CD14-positive monocyte (primary cell): ENCODE data around the gene ICAM2. TPM values are rescaled to one million over a fixed set of nuclear protein-coding genes. Genes with fewer than 3 reads are reported as not detected.

Experiments used
- DNase-seq, 3 donors: peaks; one replicate each; pipeline ENCODE4 v3.0.0-alpha.2; 2011 to 2022
- H2AFZ ChIP-seq: 2 replicates; pipeline ENCODE4 v1.6.0; 2012; ENCODE audit warnings: mild to moderate bottlenecking, low read depth, low read length, inconsistent platforms; ENCODE audit not compliant: insufficient read depth, poor library complexity, severe bottlenecking
- H3K27ac ChIP-seq, 2 donors: 1 replicate in 1 of 2; 2 replicates in 1 of 2; pipeline ENCODE4 v1.5.1; 2012 to 2013; ENCODE audit warnings: low read length in 2 of 2, control low read depth in 1 of 2, inconsistent platforms in 1 of 2, low read depth in 1 of 2, mild to moderate bottlenecking in 1 of 2
- H3K27me3 ChIP-seq, 2 donors: one replicate each; pipeline versions ENCODE4 v1.6.0 to v1.6.1; 2011 to 2013; ENCODE audit warnings: low read length in 2 of 2; ENCODE audit not compliant: control insufficient read depth in 2 of 2, insufficient read depth in 2 of 2
- H3K36me3 ChIP-seq, 2 donors: replicated peaks in 1 of 2; 1 replicate in 1 of 2; 2 replicates in 1 of 2; pipeline versions ENCODE4 v1.5.1 to v1.6.1; 2012 to 2013; ENCODE audit warnings: low read length in 2 of 2, control low read depth in 1 of 2, inconsistent platforms in 1 of 2, mild to moderate bottlenecking in 1 of 2; ENCODE audit not compliant: insufficient read depth in 2 of 2, control insufficient read depth in 1 of 2
- H3K4me1 ChIP-seq, 2 donors: 1 replicate in 1 of 2; 2 replicates in 1 of 2; pipeline versions ENCODE4 v1.5.1 to v1.6.1; 2012 to 2013; ENCODE audit warnings: low read length in 2 of 2, control low read depth in 1 of 2, inconsistent platforms in 1 of 2, mild to moderate bottlenecking in 1 of 2, moderate library complexity in 1 of 2; ENCODE audit not compliant: insufficient read depth in 2 of 2, control insufficient read depth in 1 of 2
- H3K4me2 ChIP-seq: replicated peaks from 2 replicates; pipeline ENCODE3; 2012; ENCODE audit warnings: low read length, moderate library complexity, mild to moderate bottlenecking; ENCODE audit not compliant: poor library complexity, severe bottlenecking; ENCODE audit errors: extremely low read depth
- H3K4me3 ChIP-seq, 3 experiments: fragments of 200-600 bp in 1 of 3; sonication (generic) in 1 of 3; replicated peaks in 1 of 3; 1 replicate in 2 of 3; 2 replicates in 1 of 3; pipeline ENCODE4 v1.5.1; 2011 to 2013; ENCODE audit warnings: low read length in 3 of 3, mild to moderate bottlenecking in 3 of 3, control low read depth in 2 of 3, low read depth in 2 of 3, inconsistent platforms in 1 of 3, moderate library complexity in 1 of 3
- H3K79me2 ChIP-seq: 2 replicates; pipeline ENCODE4 v1.6.0; 2012; ENCODE audit warnings: mild to moderate bottlenecking, control low read depth, inconsistent platforms, low read length, moderate library complexity; ENCODE audit not compliant: insufficient read depth
- H3K9ac ChIP-seq: 2 replicates; pipeline ENCODE4 v1.6.0; 2017; ENCODE audit warnings: low read length, mild to moderate bottlenecking; ENCODE audit not compliant: insufficient read depth, poor library complexity, severe bottlenecking
- H3K9me3 ChIP-seq, 2 donors: replicated peaks in 1 of 2; 1 replicate in 1 of 2; 2 replicates in 1 of 2; pipeline versions ENCODE4 v1.5.1 to v1.6.1; 2012 to 2013; ENCODE audit warnings: low read length in 2 of 2, control low read depth in 1 of 2; ENCODE audit not compliant: control insufficient read depth in 1 of 2, insufficient read depth in 1 of 2
- H4K20me1 ChIP-seq: 2 replicates; pipeline ENCODE4 v1.6.0; 2012; ENCODE audit warnings: mild to moderate bottlenecking, low read length, control low read depth, moderate library complexity; ENCODE audit not compliant: insufficient read depth
- H3K27ac Mint-ChIP-seq, 7 donors: one replicate each; pipeline ENCODE4 v1.8.0; 2020; ENCODE audit warnings: mild to moderate bottlenecking in 7 of 7, mixed read lengths in 7 of 7, moderate library complexity in 6 of 7, inconsistent platforms in 2 of 7
- H3K27me3 Mint-ChIP-seq, 3 donors: one replicate each; pipeline ENCODE4 v1.8.0; 2021 to 2022; ENCODE audit warnings: low read depth in 3 of 3, mild to moderate bottlenecking in 3 of 3, mixed read lengths in 3 of 3, moderate library complexity in 3 of 3, inconsistent platforms in 1 of 3
- H3K36me3 Mint-ChIP-seq, 2 donors: one replicate each; pipeline ENCODE4 v1.8.0; 2020; ENCODE audit warnings: mixed read lengths in 2 of 2, inconsistent platforms in 1 of 2, mild to moderate bottlenecking in 1 of 2
- H3K4me1 Mint-ChIP-seq: one replicate; pipeline ENCODE4 v1.8.0; 2020; ENCODE audit warnings: mild to moderate bottlenecking, mixed read lengths
- H3K4me3 Mint-ChIP-seq, 2 donors: one replicate each; pipeline ENCODE4 v1.8.0; 2020; ENCODE audit warnings: mild to moderate bottlenecking in 2 of 2, mixed read lengths in 2 of 2, moderate library complexity in 1 of 2
- H3K9me3 Mint-ChIP-seq, 7 donors: one replicate each; pipeline ENCODE4 v1.8.0; 2020 to 2022; ENCODE audit warnings: mixed read lengths in 7 of 7, mild to moderate bottlenecking in 6 of 7, moderate library complexity in 6 of 7, inconsistent platforms in 2 of 7
- CTCF ChIP-seq: fragments of 200-600 bp; IDR thresholded peaks from one replicate; pipeline ENCODE4 v1.8.0; 2022; ENCODE audit warnings: antibody characterized with exemption, mild to moderate bottlenecking
- WGBS: methylation state at CpG from one replicate; pipeline ENCODE4 v1.1.5; 2013; ENCODE audit warnings: missing lambda C conversion rate; ENCODE audit not compliant: insufficient coverage; 5-methylcytosine and 5-hydroxymethylcytosine counted together
- intact Hi-C, 2 donors: fragments of 100-400 bp; cut with micrococcal nuclease; formaldehyde crosslinking; loops; one replicate each; pipeline versions ENCODE4 v1.15.0 to v1.15.1; 2023
- polyA plus RNA-seq, 3 donors: library from polyadenylated mRNA; depleted of rRNA in 1 of 3; unstranded in 2 of 3; stranded (reverse) in 1 of 3; fragments of 300-500 nt in 2 of 3; fragments of >200 nt in 1 of 3; fragmentation: Illumina TruSeq in 2 of 3; gene quantifications; 1 replicate in 2 of 3; 2 replicates in 1 of 3; pipeline ENCODE4 v1.2.3, GENCODE V29; 2012 to 2021

The ICAM2 gene
- polyA plus RNA-seq, 3 donors: 111 to 186 (median 174) TPM

- Mint-ChIP-seq H3K27me3 (peaks cover 0 to 7% (median 3%) of the 10 kb centered on the region in 3 donors), H3K4me1 (peaks cover 9% of the 10 kb centered on the region), H3K4me3 (no peak overlapping the region), H3K27ac (no peak overlapping the region), H3K36me3 (no peaks in the 10 kb centered on the region), H3K9me3 (peaks cover 0 to 3% (median 0%) of the 10 kb centered on the region in 7 donors)
- Histone ChIP-seq H4K20me1 (no peaks in the 10 kb centered on the region), H3K27me3 (no peaks in the 10 kb centered on the region), H3K4me2 (no peak overlapping the region), H3K9ac (no peak overlapping the region), H3K27ac (no peak overlapping the region), H3K4me1 (peaks cover 10 to 14% of the 10 kb centered on the region in 2 donors), H3K4me3 (no peak overlapping the region), H2AFZ (no peak overlapping the region), H3K36me3 (no peaks in the 10 kb centered on the region), H3K79me2 (no peaks in the 10 kb centered on the region), H3K9me3 (no peaks in the 10 kb centered on the region)
- no peak for TF ChIP-seq CTCF
- WGBS: 94% methylated on average over 8 of the region's 9 CpGs
- intact Hi-C loops: no loop called here
- DNase-seq: no peak
Measured at GRCh38 chr17:63960006-63960405, 60.4 kb downstream of the ICAM2 start.

DNA sequence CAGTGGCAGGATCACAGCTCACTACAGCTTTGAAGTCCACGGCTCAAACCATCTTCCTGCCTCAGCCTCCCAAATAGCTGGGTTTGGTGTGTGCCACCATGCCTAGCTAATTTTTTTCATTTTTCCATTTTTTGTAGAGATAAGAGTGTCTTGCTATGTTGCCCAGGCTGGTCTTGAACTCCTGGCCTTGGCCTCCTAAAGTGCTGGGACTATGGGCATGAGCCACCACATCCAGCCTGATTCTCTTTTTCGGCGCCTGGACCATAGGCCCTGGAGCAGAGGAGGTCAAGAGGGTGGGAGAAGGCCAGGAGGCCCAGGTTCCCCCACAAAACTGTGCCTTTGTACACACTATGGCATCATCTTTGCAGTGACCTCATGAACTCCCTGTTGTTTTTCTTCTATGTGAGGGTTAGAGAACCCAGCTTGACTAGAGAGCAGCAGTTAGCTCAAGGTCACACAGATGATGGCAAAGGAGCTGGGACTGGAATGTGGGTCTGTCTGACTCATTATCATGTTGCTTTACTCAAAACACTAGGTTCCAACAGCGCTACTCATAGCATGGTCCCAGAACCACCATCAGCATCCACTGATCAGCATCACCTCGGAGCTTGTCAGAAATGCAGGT, 64.0 kb downstream of the ICAM2 start:
- Histone ChIP-seq H3K27ac (no peak overlapping the region), H3K79me2 (no peaks in the 10 kb centered on the region), H3K4me1 (peaks cover 9% of the 10 kb centered on the region in 2 donors), H3K4me2 (no peak overlapping the region), H4K20me1 (no peaks in the 10 kb centered on the region), H3K36me3 (no peaks in the 10 kb centered on the region), H3K27me3 (no peaks in the 10 kb centered on the region), H2AFZ (no peak overlapping the region), H3K9me3 (no peaks in the 10 kb centered on the region), H3K4me3 (no peak overlapping the region), H3K9ac (no peak overlapping the region)
- Mint-ChIP-seq H3K27ac (no peak overlapping the region), H3K27me3 (peaks cover 6 to 7% (median 7%) of the 10 kb centered on the region in 3 donors), H3K4me1 (peaks cover 12% of the 10 kb centered on the region), H3K4me3 (no peak overlapping the region), H3K36me3 (no peaks in the 10 kb centered on the region), H3K9me3 (peaks cover 0 to 3% (median 0%) of the 10 kb centered on the region in 7 donors)
- intact Hi-C loops: no loop called here
- 100% methylated on average over 1 of the region's 5 CpGs for WGBS
- TF ChIP-seq CTCF: no peak
- no peak for DNase-seq
